Spleen (tissue), 7 donors: ENCODE data around the gene CRYM.

Experiments used
- POLR2AphosphoS5 ChIP-seq, 3 donors: sonication (generic); formaldehyde crosslinking; IDR thresholded peaks; one replicate each; pipeline ENCODE4 v1.5.1; 2017; ENCODE audit warnings: antibody characterized with exemption in 3 of 3
- TF ChIP-seq, protein P1 (sequence below), 11 experiments: fragments of 200-600 bp in 7 of 11; fragments of 450-650 bp in 4 of 11; sonication (generic) in 4 of 11; IDR thresholded peaks in 8 of 11; conservative IDR thresholded peaks in 3 of 11; 1 replicate in 7 of 11; 2 replicates in 4 of 11; pipeline versions ENCODE4 v1.4.0 to v1.8.0; 2016 to 2021; ENCODE audit warnings: antibody characterized with exemption in 11 of 11, inconsistent platforms in 4 of 11, mild to moderate bottlenecking in 1 of 11
- donor health status: DM: no; HTN: no; CAD: no; lungs with moderate emphysema.
- donor health status: DM: no; HTN: no; CAD: no.
- donor health status: DM: no; HTN: no; CAD: no.

DNA sequence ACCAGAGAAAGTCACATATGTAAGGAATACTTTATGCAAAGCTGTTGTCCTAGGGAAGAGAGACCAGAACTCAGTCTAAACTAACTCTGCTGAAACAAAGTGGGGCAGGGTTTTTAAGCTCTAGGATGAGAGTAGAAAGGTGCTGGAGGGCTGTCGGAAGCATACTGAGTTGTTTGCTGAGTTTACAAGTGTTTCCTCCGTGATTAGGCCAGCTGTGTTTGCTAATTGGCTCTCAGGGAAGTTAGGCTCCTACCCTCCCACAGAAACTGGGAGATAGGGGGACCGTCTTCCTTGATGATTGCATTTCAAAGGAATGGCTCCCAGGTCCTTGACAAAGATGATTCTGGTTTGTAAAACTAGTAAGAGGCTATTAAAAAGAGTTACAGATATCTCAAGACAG lies 24.4 kb upstream of the CRYM start:
- TF ChIP-seq, protein P1, sequence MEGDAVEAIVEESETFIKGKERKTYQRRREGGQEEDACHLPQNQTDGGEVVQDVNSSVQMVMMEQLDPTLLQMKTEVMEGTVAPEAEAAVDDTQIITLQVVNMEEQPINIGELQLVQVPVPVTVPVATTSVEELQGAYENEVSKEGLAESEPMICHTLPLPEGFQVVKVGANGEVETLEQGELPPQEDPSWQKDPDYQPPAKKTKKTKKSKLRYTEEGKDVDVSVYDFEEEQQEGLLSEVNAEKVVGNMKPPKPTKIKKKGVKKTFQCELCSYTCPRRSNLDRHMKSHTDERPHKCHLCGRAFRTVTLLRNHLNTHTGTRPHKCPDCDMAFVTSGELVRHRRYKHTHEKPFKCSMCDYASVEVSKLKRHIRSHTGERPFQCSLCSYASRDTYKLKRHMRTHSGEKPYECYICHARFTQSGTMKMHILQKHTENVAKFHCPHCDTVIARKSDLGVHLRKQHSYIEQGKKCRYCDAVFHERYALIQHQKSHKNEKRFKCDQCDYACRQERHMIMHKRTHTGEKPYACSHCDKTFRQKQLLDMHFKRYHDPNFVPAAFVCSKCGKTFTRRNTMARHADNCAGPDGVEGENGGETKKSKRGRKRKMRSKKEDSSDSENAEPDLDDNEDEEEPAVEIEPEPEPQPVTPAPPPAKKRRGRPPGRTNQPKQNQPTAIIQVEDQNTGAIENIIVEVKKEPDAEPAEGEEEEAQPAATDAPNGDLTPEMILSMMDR (IDR thresholded peaks at IDR 0.05 in 8 of 11, conservative IDR thresholded peaks at IDR 0.05 in 3 of 11), result no peak
- no peak for TF ChIP-seq POLR2AphosphoS5 (IDR thresholded peaks at IDR 0.05)
